WERI-Rb-1 (cell line): ENCODE results near the gene GALNTL6.

Source experiments
- DNase-seq: peaks from one replicate; pipeline ENCODE4 v3.0.0-alpha.2; 2020
- H3K27ac ChIP-seq: fragments of 250-450 bp; sonication (Bioruptor Pico); 2 replicates; pipeline ENCODE4 v1.5.1; 2020; ENCODE audit warnings: mild to moderate bottlenecking, moderate library complexity
- H3K27me3 ChIP-seq: fragments of 250-450 bp; sonication (Bioruptor Pico); 2 replicates; pipeline ENCODE4 v1.5.1; 2021; ENCODE audit warnings: mild to moderate bottlenecking, low read depth, moderate library complexity; ENCODE audit not compliant: insufficient read depth, severe bottlenecking
- H3K36me3 ChIP-seq: fragments of 250-450 bp; sonication (Bioruptor Pico); 2 replicates; pipeline ENCODE4 v1.5.1; 2020; ENCODE audit warnings: mild to moderate bottlenecking, moderate library complexity
- H3K4me3 ChIP-seq: 2 replicates; pipeline ENCODE4 v1.5.1; 2011; ENCODE audit warnings: low read depth, mild to moderate bottlenecking, control low read depth, low read length
- H3K9me3 ChIP-seq: fragments of 250-450 bp; sonication (Bioruptor Pico); 2 replicates; pipeline ENCODE4 v1.5.1; 2021; ENCODE audit warnings: mild to moderate bottlenecking, moderate library complexity; ENCODE audit not compliant: severe bottlenecking
- TF ChIP-seq, protein P1 (sequence below): IDR thresholded peaks from 2 replicates; pipeline ENCODE4 v1.5.1; 2011; ENCODE audit warnings: low read depth, mild to moderate bottlenecking, control low read depth, inconsistent platforms, low read length

Gene GALNTL6

DNA sequence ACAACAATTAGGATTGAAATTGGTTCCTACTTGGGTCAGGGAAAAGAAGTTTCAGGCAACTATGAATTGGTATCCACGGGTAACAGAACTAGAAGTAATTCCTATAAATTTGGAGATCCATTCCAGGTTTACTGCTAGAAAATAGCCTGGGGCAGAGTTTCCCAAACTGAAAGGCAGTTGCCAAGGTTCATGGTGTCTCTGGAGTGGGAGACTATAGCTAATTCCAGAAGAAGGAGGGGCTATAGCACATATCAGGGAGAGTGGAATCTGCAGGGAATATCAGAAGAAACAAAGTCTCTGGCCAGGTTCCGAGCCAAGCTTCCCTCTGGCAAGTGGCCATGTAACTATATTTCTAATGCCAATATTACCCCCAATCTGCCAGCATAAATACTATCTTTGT lies 166.3 kb downstream of the GALNTL6 start:
- no peak overlapping the region for H3K27ac ChIP-seq
- H3K36me3 ChIP-seq = no peaks in the 10 kb centered on the region
- H3K4me3 ChIP-seq = no peak overlapping the region
- TF ChIP-seq, protein P1, sequence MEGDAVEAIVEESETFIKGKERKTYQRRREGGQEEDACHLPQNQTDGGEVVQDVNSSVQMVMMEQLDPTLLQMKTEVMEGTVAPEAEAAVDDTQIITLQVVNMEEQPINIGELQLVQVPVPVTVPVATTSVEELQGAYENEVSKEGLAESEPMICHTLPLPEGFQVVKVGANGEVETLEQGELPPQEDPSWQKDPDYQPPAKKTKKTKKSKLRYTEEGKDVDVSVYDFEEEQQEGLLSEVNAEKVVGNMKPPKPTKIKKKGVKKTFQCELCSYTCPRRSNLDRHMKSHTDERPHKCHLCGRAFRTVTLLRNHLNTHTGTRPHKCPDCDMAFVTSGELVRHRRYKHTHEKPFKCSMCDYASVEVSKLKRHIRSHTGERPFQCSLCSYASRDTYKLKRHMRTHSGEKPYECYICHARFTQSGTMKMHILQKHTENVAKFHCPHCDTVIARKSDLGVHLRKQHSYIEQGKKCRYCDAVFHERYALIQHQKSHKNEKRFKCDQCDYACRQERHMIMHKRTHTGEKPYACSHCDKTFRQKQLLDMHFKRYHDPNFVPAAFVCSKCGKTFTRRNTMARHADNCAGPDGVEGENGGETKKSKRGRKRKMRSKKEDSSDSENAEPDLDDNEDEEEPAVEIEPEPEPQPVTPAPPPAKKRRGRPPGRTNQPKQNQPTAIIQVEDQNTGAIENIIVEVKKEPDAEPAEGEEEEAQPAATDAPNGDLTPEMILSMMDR = no peak
- DNase-seq = no peak
- H3K27me3 ChIP-seq = no peaks in the 10 kb centered on the region
- H3K9me3 ChIP-seq = no peaks in the 10 kb centered on the region

DNA sequence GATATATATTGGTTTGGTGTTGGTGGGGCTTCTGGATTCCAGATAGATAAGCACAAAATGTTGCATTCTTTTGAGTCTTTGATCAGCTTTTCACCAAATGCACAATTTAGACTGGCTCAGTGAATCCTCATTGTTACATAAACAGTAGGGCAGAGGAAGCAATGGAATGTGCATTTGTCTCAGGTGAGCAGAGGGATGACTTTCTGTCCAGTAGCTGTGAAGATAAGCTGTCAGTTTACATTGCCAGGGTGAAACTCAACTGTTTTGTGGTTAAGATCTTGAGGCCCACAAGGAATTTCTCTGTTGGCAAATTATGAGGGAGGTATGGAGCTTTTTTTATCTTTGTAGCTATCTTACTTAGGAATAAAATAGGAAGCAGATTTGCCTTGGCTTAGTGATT lies 168.0 kb downstream of the GALNTL6 start:
- Histone ChIP-seq H3K36me3 (no peaks in the 10 kb centered on the region), H3K4me3 (no peak overlapping the region), H3K27me3 (no peaks in the 10 kb centered on the region), H3K9me3 (no peaks in the 10 kb centered on the region), H3K27ac (no peak overlapping the region)
- TF ChIP-seq, protein P1 = no peak
- DNase-seq = no peak

DNA sequence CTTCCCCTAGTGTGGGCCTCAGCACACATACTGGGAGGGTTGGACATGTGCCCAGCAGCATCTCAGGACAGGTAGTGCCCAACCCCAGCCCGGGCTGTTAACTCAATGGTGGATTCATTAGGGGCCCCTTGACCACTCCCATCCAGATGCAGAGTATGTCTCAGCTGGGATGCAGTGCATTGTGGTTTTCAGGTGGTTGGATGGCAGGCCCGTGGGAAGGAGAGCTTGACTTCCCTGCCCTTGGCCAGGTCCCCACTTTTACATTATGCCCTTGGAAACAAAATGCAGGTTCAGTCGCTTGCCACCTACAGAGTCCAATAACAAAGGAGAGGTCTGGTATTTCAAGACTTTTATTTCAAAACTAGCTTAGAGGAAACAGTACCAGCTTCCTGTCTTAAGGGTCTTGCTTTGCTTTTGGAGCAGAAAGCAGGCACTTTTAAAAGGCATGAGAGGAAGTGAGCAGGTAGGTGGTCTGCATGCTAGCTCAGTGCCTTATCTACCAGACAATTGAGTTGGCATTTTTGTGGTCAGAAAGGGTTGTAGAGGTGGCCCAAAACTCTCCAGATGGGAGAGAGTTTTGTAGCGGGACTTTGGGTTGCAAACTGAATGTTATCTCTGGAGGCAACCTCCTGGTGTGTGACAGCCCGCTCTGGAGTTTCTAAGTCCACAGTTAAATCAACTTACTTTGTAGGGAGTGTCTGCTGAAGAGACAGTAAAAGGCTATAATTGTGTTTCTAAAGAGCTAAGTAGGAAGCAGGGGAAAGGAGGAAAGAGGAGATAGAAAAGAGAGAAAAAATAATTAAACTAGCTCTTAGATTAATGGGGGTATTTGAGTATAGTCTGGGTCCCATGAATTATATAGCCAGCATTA lies 171.0 kb downstream of the GALNTL6 start:
- H3K27ac ChIP-seq = no peak overlapping the region
- TF ChIP-seq, protein P1 = no peak
- H3K27me3 ChIP-seq = no peaks in the 10 kb centered on the region
- no peak for DNase-seq
- H3K9me3 ChIP-seq = no peaks in the 10 kb centered on the region
- H3K4me3 ChIP-seq = no peak overlapping the region
- no peaks in the 10 kb centered on the region for H3K36me3 ChIP-seq

DNA sequence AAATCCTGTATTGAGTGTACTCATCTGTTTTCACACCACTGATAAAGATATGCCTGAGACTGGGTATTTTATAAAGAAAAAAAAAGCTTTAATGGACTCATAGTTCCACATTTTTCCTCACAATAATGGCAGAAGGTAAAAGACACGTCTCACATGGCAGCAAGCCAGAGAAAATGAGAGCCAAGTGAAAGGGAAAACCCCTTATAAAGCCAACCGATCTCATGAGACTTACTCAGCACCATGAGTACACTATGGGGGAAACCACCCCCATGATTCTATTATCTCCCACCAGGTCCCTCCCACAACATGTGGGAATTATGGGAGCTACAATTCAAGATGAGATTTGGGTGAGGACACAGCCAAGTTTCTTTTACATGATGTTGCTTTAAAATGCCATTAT lies 171.9 kb downstream of the GALNTL6 start:
- Histone ChIP-seq H3K9me3 (no peaks in the 10 kb centered on the region), H3K4me3 (no peak overlapping the region), H3K27ac (no peak overlapping the region), H3K36me3 (no peaks in the 10 kb centered on the region), H3K27me3 (no peaks in the 10 kb centered on the region)
- TF ChIP-seq, protein P1 = no peak
- DNase-seq = no peak

DNA sequence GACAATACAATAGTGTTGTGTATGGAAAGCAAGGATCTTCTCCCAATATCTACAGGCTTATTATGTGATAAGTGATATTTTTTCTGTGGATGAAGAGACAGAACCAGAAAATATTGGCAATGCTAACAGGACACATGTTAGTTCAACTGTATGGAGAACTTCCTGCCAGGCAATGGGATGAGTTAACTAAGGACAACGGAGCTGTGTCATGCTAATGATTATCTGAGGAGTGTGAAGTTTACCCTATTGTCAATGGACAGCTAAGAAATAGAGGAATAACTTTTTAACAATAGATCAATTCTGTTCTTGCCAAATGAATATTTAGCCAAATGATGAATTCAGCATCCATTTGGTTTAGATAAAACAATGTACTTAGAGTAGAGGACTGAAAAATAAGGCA lies 180.0 kb downstream of the GALNTL6 start:
- Histone ChIP-seq H3K36me3 (no peaks in the 10 kb centered on the region), H3K4me3 (no peak overlapping the region), H3K27ac (no peak overlapping the region), H3K27me3 (no peaks in the 10 kb centered on the region), H3K9me3 (peaks cover 2% of the 10 kb centered on the region)
- no peak for DNase-seq
- TF ChIP-seq, protein P1 = no peak

DNA sequence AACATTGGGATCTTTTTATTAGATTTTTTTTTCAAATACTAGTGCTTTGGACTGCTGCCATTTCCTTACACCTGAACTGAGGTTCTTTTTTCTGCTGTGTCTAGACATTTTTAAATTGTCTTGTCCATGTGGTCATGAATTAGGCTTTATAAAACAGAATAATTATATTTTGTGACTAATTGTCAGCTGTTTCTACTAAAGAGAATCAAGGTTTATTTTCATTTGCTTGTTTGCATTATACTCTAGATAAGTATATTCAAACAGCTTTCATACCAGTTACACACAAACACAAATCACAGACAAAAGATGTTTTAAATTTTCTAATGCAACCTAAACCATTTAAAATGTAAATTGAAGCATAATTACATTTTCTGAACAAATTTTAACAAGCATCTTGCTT lies 194.7 kb downstream of the GALNTL6 start:
- DNase-seq = no peak
- Histone ChIP-seq H3K4me3 (no peak overlapping the region), H3K27me3 (no peaks in the 10 kb centered on the region), H3K36me3 (no peaks in the 10 kb centered on the region), H3K27ac (no peak overlapping the region), H3K9me3 (no peaks in the 10 kb centered on the region)
- TF ChIP-seq, protein P1 = no peak
